Natural killer cell (primary cell): ENCODE results near the gene PDPN. TPM values are rescaled to one million over a fixed set of nuclear protein-coding genes. Genes with fewer than 3 reads are reported as not detected.

ENCODE experiments used
- ATAC-seq, 3 donors: fragments of 150-1000 bp in 2 of 3; fragments of 200-7000 bp in 1 of 3; cut with Tn5 transposase; 1 replicate in 1 of 3; 2 replicates in 2 of 3; pipeline ENCODE4 v1.10.0; 2021; ENCODE audit warnings: mild to moderate bottlenecking in 2 of 3, moderate library complexity in 2 of 3
- DNase-seq, 2 donors: peaks; one replicate each; pipeline versions ENCODE4 v3.0.0 to v3.0.0-alpha.2; 2013 to 2021; ENCODE audit warnings: mixed read lengths in 1 of 2
- H3K27ac ChIP-seq: one replicate; pipeline ENCODE4 v1.5.1; 2013; ENCODE audit warnings: mild to moderate bottlenecking, low read length
- H3K27me3 ChIP-seq: one replicate; pipeline ENCODE4 v1.6.1; 2013; ENCODE audit warnings: low read length; ENCODE audit not compliant: control insufficient read depth, insufficient read depth
- H3K36me3 ChIP-seq: one replicate; pipeline ENCODE4 v1.6.1; 2013; ENCODE audit warnings: low read length; ENCODE audit not compliant: control insufficient read depth, insufficient read depth
- H3K4me1 ChIP-seq: one replicate; pipeline ENCODE4 v1.6.1; 2013; ENCODE audit warnings: low read length; ENCODE audit not compliant: control insufficient read depth, insufficient read depth
- H3K4me3 ChIP-seq: one replicate; pipeline ENCODE4 v1.5.1; 2013; ENCODE audit warnings: low read length
- H3K9me3 ChIP-seq: one replicate; pipeline ENCODE4 v1.6.1; 2013; ENCODE audit warnings: low read length; ENCODE audit not compliant: control insufficient read depth, insufficient read depth
- H3K27ac Mint-ChIP-seq, 2 donors: one replicate each; pipeline ENCODE4 v1.8.0; 2022; ENCODE audit warnings: mild to moderate bottlenecking in 2 of 2, mixed read lengths in 2 of 2, moderate library complexity in 1 of 2
- H3K27me3 Mint-ChIP-seq, 2 donors: one replicate each; pipeline ENCODE4 v1.8.0; 2022; ENCODE audit warnings: low read depth in 2 of 2, mixed read lengths in 2 of 2
- H3K36me3 Mint-ChIP-seq: one replicate; pipeline ENCODE4 v1.8.0; 2022; ENCODE audit warnings: mixed read lengths
- H3K4me1 Mint-ChIP-seq, 2 donors: one replicate each; pipeline ENCODE4 v1.8.0; 2022; ENCODE audit warnings: mixed read lengths in 2 of 2
- H3K4me3 Mint-ChIP-seq: one replicate; pipeline ENCODE4 v1.8.0; 2022; ENCODE audit warnings: mild to moderate bottlenecking, moderate library complexity, mixed read lengths
- H3K9me3 Mint-ChIP-seq, 2 donors: one replicate each; pipeline ENCODE4 v1.8.0; 2022; ENCODE audit warnings: mixed read lengths in 2 of 2
- CTCF ChIP-seq: fragments of 200-600 bp; IDR thresholded peaks from one replicate; pipeline ENCODE4 v1.8.0; 2022; ENCODE audit warnings: antibody characterized with exemption
- WGBS: methylation state at CpG from one replicate; pipeline ENCODE4 v1.1.7; 2013; ENCODE audit warnings: missing lambda C conversion rate; ENCODE audit not compliant: insufficient coverage; 5-methylcytosine and 5-hydroxymethylcytosine counted together
- intact Hi-C: fragments of 100-400 bp; cut with micrococcal nuclease; formaldehyde crosslinking; loops from one replicate; pipeline ENCODE4 v1.14.2; 2022
- total RNA-seq, 4 donors: library from RNA; stranded (reverse); fragments of 120-200 nt in 1 of 4; gene quantifications; one replicate each; pipeline versions ENCODE4 v1.2.3 to v1.2.4, GENCODE V29; 2013 to 2022

Gene PDPN
- total RNA-seq, 3 donors from 2014 or later (not counting 1 experiment from before 2014, with no cell fraction given) = not detected

GRCh38 chr1:13549021-13549420, 34.6 kb upstream of the PDPN start:
- no peak overlapping the region for H3K27ac ChIP-seq
- H3K4me3 ChIP-seq = no peak overlapping the region
- DNase-seq (no peak), ATAC-seq (no peak)
- no peaks in the 10 kb centered on the region for H3K4me1 Mint-ChIP-seq
- 80% methylated on average over 6 of the region's 6 CpGs for WGBS
- no peak for TF ChIP-seq CTCF
- H3K4me1 ChIP-seq = no peaks in the 10 kb centered on the region
- H3K4me3 Mint-ChIP-seq = no peak overlapping the region
- intact Hi-C loops = no loop called here
- H3K27ac Mint-ChIP-seq = no peak overlapping the region
- no peaks in the 10 kb centered on the region for H3K9me3 ChIP-seq
- H3K27me3 ChIP-seq = no peaks in the 10 kb centered on the region
- H3K36me3 Mint-ChIP-seq = no peaks in the 10 kb centered on the region
- no peaks in the 10 kb centered on the region for H3K9me3 Mint-ChIP-seq
- H3K36me3 ChIP-seq = no peaks in the 10 kb centered on the region
- H3K27me3 Mint-ChIP-seq = peaks cover 0 to 6% of the 10 kb centered on the region in 2 donors

- DNase-seq (no peak), ATAC-seq (no peak)
- Mint-ChIP-seq H3K27me3 (peaks cover 0 to 6% of the 10 kb centered on the region in 2 donors), H3K36me3 (no peaks in the 10 kb centered on the region), H3K4me1 (no peaks in the 10 kb centered on the region), H3K9me3 (no peaks in the 10 kb centered on the region), H3K4me3 (no peak overlapping the region), H3K27ac (no peak overlapping the region)
- intact Hi-C loops = no loop called here
- no peak for TF ChIP-seq CTCF
- no peaks in the 10 kb centered on the region for H3K36me3 ChIP-seq
- H3K9me3 ChIP-seq = no peaks in the 10 kb centered on the region
- 70% methylated on average over 3 of the region's 3 CpGs for WGBS
- H3K27me3 ChIP-seq = no peaks in the 10 kb centered on the region
- H3K4me1 ChIP-seq = no peaks in the 10 kb centered on the region
- no peak overlapping the region for H3K27ac ChIP-seq
- H3K4me3 ChIP-seq = no peak overlapping the region
These were observed 34.1 kb upstream of the PDPN start for GRCh38 chr1:13549521-13549920.

- no peak overlapping the region for H3K27ac Mint-ChIP-seq
- Histone ChIP-seq H3K4me1 (no peaks in the 10 kb centered on the region), H3K27ac (no peak overlapping the region), H3K27me3 (no peaks in the 10 kb centered on the region), H3K36me3 (no peaks in the 10 kb centered on the region), H3K9me3 (no peaks in the 10 kb centered on the region), H3K4me3 (no peak overlapping the region)
- no peaks in the 10 kb centered on the region for H3K4me1 Mint-ChIP-seq
- H3K27me3 Mint-ChIP-seq = peaks cover 0 to 6% of the 10 kb centered on the region in 2 donors
- no peak overlapping the region for H3K4me3 Mint-ChIP-seq
- WGBS = 86% methylated on average over 4 of the region's 4 CpGs
- DNase-seq (no peak), ATAC-seq (no peak)
- TF ChIP-seq CTCF = no peak
- H3K9me3 Mint-ChIP-seq = no peaks in the 10 kb centered on the region
- H3K36me3 Mint-ChIP-seq = no peaks in the 10 kb centered on the region
- intact Hi-C loops = no loop called here
These were observed 33.0 kb upstream of the PDPN start for GRCh38 chr1:13550663-13551062.

- intact Hi-C loops = no loop called here
- H3K4me3 ChIP-seq = no peak overlapping the region
- H3K27ac ChIP-seq = no peak overlapping the region
- H3K9me3 Mint-ChIP-seq = no peaks in the 10 kb centered on the region
- no peaks in the 10 kb centered on the region for H3K36me3 ChIP-seq
- ATAC-seq = no peak
- no peaks in the 10 kb centered on the region for H3K9me3 ChIP-seq
- no peak for DNase-seq
- H3K36me3 Mint-ChIP-seq = no peaks in the 10 kb centered on the region
- H3K27ac Mint-ChIP-seq = no peak overlapping the region
- H3K27me3 Mint-ChIP-seq = peaks cover 0 to 3% of the 10 kb centered on the region in 2 donors
- no peaks in the 10 kb centered on the region for H3K4me1 ChIP-seq
- no peaks in the 10 kb centered on the region for H3K4me1 Mint-ChIP-seq
- no peak for TF ChIP-seq CTCF
- 96% methylated on average over 28 of the region's 28 CpGs for WGBS
- H3K4me3 Mint-ChIP-seq = no peak overlapping the region
- no peaks in the 10 kb centered on the region for H3K27me3 ChIP-seq
These were observed 28.8 kb upstream of the PDPN start for GRCh38 chr1:13554798-13555197.
